ENCODE measurements around the gene OR5AU1. TPM values are rescaled to one million over a fixed set of nuclear protein-coding genes. Genes with fewer than 3 reads are reported as not detected.

Gene OR5AU1
- total RNA-seq, 1 experiment from 2014 or later: not detected

DNA sequence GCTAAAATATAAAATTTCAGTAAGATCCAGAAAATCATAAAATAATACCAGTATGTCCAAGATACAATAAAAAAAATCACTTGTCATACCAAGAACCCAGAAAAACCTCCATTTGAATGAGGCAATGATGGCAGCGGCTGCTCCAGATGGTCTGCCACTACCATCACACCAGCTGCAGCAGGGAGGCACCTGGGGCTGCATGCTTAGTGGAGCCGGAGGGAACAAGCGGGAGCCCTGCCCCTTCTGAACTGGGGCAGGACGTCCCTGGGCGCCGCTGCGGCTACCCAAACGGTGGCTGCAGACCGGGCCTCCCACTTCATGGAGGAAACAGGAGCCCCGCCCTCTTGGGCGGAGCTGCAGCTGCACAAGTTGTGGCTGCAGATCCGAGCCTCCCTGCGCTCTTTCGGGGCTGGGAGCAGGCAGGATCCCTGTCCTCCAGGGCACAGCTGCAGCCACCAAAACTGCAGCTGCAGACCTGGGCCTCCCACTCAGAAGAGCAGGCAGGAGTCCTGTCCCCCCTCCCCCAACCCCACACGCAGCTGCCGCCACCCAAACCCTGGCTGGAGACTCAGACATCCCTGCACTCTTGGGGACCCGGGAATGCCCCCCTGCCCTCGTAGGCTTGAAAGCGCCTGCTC, 36.1 kb upstream of the OR5AU1 start:
- ChIA-PET POLR2A (ENCODE audit: unreplicated experiment) (interaction anchor here (0.5 kb wide), 1 partner anchor 630 kb away, joined by 4 read pairs; no protein-coding TSS in a partner anchor), CTCF (interaction anchor here (0.6 kb wide), 1 partner anchor 1166 kb away, joined by 10 read pairs; no protein-coding TSS in a partner anchor)
- TF ChIP-seq EZH2 (IDR thresholded peaks at IDR 0.05; ENCODE audit: low read depth): no peak
- TF ChIP-seq, protein P1, sequence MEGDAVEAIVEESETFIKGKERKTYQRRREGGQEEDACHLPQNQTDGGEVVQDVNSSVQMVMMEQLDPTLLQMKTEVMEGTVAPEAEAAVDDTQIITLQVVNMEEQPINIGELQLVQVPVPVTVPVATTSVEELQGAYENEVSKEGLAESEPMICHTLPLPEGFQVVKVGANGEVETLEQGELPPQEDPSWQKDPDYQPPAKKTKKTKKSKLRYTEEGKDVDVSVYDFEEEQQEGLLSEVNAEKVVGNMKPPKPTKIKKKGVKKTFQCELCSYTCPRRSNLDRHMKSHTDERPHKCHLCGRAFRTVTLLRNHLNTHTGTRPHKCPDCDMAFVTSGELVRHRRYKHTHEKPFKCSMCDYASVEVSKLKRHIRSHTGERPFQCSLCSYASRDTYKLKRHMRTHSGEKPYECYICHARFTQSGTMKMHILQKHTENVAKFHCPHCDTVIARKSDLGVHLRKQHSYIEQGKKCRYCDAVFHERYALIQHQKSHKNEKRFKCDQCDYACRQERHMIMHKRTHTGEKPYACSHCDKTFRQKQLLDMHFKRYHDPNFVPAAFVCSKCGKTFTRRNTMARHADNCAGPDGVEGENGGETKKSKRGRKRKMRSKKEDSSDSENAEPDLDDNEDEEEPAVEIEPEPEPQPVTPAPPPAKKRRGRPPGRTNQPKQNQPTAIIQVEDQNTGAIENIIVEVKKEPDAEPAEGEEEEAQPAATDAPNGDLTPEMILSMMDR (conservative IDR thresholded peaks at IDR 0.05): no peak
- Histone ChIP-seq H3K79me2 (ENCODE audit: low read depth) (no peaks in the 10 kb centered on the region), H3F3A (ENCODE audit: insufficient read depth, low read depth) (no peaks in the 10 kb centered on the region), H3K9me3 (ENCODE audit: insufficient read depth, low read depth) (no peaks in the 10 kb centered on the region), H3K4me1 (replicated peaks; ENCODE audit: insufficient read depth) (no peaks in the 10 kb centered on the region), H3K27me3 (ENCODE audit: insufficient read depth, low read depth) (no peaks in the 10 kb centered on the region), H3K4me3 (no peak overlapping the region), H2AFZ (no peak overlapping the region), H3K9me2 (ENCODE audit: insufficient read depth) (no peaks in the 10 kb centered on the region), H3K36me3 (ENCODE audit: low read depth) (no peaks in the 10 kb centered on the region), H3K27ac (no peak overlapping the region), H4K20me1 (ENCODE audit: insufficient read depth) (no peaks in the 10 kb centered on the region), H3K4me2 (peak overlapping the region; percentile 64; the same call in 1 of the 2 replicates)
- peak in 1 of 2 experiments; percentile 62 for DNase-seq
- intact Hi-C loops (cut with micrococcal nuclease; ENCODE audit: unreplicated experiment): no loop called here
- no TSS peak for BruUV-seq (replicated peaks)

DNA sequence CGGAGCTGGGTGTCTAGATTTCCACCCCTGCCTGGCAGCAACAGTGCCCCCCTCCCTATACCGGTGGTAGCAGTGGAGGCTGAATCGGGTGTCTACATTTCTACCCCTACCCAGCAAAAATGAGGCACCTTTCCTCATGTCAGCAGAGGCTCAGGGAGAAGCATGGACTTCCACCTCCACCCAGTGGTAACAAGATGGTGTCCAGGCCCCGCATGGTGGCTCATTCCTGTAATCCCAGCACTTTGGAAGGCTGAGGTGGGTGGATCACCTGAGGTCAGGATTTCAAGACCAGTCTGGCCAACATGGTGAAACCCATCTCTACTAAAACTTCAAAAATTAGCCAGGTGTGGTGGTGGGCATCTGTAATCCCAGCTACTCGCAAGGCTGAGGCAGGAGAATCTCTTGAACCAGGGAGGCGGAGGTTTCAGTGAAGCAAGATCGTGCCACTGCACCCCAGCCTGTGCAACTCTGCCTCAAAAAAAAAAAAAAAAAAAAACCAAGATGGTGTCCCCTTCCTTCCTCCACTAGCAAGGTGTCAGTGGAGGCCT, 35.5 kb upstream of the OR5AU1 start:
- POLR2A ChIA-PET (ENCODE audit: unreplicated experiment): interaction anchor here (0.5 kb wide), 1 partner anchor 630 kb away, joined by 4 read pairs; no protein-coding TSS in a partner anchor
- Histone ChIP-seq H3K4me1 (replicated peaks; ENCODE audit: insufficient read depth) (no peaks in the 10 kb centered on the region), H3K27me3 (ENCODE audit: insufficient read depth, low read depth) (no peaks in the 10 kb centered on the region), H3K36me3 (ENCODE audit: low read depth) (no peaks in the 10 kb centered on the region), H4K20me1 (ENCODE audit: insufficient read depth) (no peaks in the 10 kb centered on the region), H3F3A (ENCODE audit: insufficient read depth, low read depth) (no peaks in the 10 kb centered on the region), H3K4me2 (peak overlapping the region; percentile 64; the same call in 1 of the 2 replicates), H3K9me2 (ENCODE audit: insufficient read depth) (no peaks in the 10 kb centered on the region), H2AFZ (no peak overlapping the region), H3K27ac (no peak overlapping the region), H3K79me2 (ENCODE audit: low read depth) (no peaks in the 10 kb centered on the region), H3K4me3 (no peak overlapping the region), H3K9me3 (ENCODE audit: insufficient read depth, low read depth) (no peaks in the 10 kb centered on the region)
- CTCF ChIA-PET: no interaction called here
- TF ChIP-seq, protein P1 (conservative IDR thresholded peaks at IDR 0.05): no peak
- TF ChIP-seq EZH2 (IDR thresholded peaks at IDR 0.05; ENCODE audit: low read depth): no peak
- no TSS peak for BruUV-seq (replicated peaks)
- DNase-seq: no peak
- intact Hi-C loops (cut with micrococcal nuclease; ENCODE audit: unreplicated experiment): no loop called here

DNA sequence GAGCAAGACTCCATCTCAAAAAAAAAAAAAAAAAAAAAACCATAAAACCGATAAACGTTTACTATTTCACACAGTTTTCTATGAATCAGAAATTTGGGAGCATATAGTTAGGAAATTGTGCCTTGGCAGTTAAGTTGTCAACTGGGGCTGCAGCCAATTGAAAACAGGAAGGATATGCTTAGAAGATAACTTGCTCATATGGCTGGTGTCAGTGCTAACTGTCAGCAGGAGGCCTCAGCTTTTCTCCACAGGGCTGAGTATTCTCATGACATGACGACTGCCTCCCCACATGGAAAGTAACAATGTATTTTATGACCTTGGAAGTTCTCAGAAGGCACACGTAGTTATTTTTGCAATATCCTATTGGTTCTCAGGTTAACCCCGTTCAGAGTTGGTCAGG, 29.6 kb upstream of the OR5AU1 start:
- Histone ChIP-seq H3K36me3 (ENCODE audit: low read depth) (no peaks in the 10 kb centered on the region), H4K20me1 (ENCODE audit: insufficient read depth) (no peaks in the 10 kb centered on the region), H3K4me3 (no peak overlapping the region), H3K9me2 (ENCODE audit: insufficient read depth) (no peaks in the 10 kb centered on the region), H2AFZ (no peak overlapping the region), H3K4me2 (no peak overlapping the region), H3K27me3 (ENCODE audit: insufficient read depth, low read depth) (no peaks in the 10 kb centered on the region), H3K27ac (no peak overlapping the region), H3F3A (ENCODE audit: insufficient read depth, low read depth) (no peaks in the 10 kb centered on the region), H3K79me2 (ENCODE audit: low read depth) (no peaks in the 10 kb centered on the region), H3K4me1 (replicated peaks; ENCODE audit: insufficient read depth) (no peaks in the 10 kb centered on the region), H3K9me3 (ENCODE audit: insufficient read depth, low read depth) (no peaks in the 10 kb centered on the region)
- POLR2A ChIA-PET (ENCODE audit: unreplicated experiment): no interaction called here
- intact Hi-C loops (cut with micrococcal nuclease; ENCODE audit: unreplicated experiment): no loop called here
- BruUV-seq (replicated peaks): no TSS peak
- CTCF ChIA-PET: no interaction called here
- no peak for TF ChIP-seq EZH2 (IDR thresholded peaks at IDR 0.05; ENCODE audit: low read depth)
- TF ChIP-seq, protein P1 (conservative IDR thresholded peaks at IDR 0.05): no peak
- no peak for DNase-seq
